Endodermal cell (in vitro differentiated cells): ENCODE results near the gene ULK3. TPM values are rescaled to one million over a fixed set of nuclear protein-coding genes. Genes with fewer than 3 reads are reported as not detected.
A peak's percentile ranks its signal among the peaks of the same experiment; 100 is the strongest.

Experiments used
- DNase-seq: peaks from one replicate; pipeline ENCODE4 v3.0.0-alpha.2; 2017
- H3K27ac ChIP-seq: 2 replicates; pipeline ENCODE4 v1.5.1; 2013; ENCODE audit warnings: mild to moderate bottlenecking, low read depth, low read length, moderate library complexity
- H3K27me3 ChIP-seq: 2 replicates; pipeline ENCODE4 v1.6.1; 2013; ENCODE audit warnings: mild to moderate bottlenecking, low read length, moderate library complexity; ENCODE audit not compliant: insufficient read depth, control insufficient read depth, poor library complexity, severe bottlenecking
- H3K36me3 ChIP-seq: 2 replicates; pipeline ENCODE4 v1.7.0; 2013; ENCODE audit warnings: mild to moderate bottlenecking, low read length, moderate library complexity; ENCODE audit not compliant: control insufficient read depth, insufficient read depth
- H3K4me1 ChIP-seq: one replicate; pipeline ENCODE4 v1.7.0; 2013; ENCODE audit warnings: low read length; ENCODE audit not compliant: control insufficient read depth, insufficient read depth
- H3K4me3 ChIP-seq: 2 replicates; pipeline ENCODE4 v1.5.1; 2013; ENCODE audit warnings: mild to moderate bottlenecking, low read length, moderate library complexity
- H3K9ac ChIP-seq: 2 replicates; pipeline ENCODE4 v1.6.1; 2013; ENCODE audit warnings: mild to moderate bottlenecking, low read length, moderate library complexity; ENCODE audit not compliant: poor library complexity, severe bottlenecking; ENCODE audit errors: extremely low read depth
- H3K9me3 ChIP-seq: 2 replicates; pipeline ENCODE4 v1.6.1; 2013; ENCODE audit warnings: mild to moderate bottlenecking, low read length, moderate library complexity; ENCODE audit not compliant: control insufficient read depth
- H3K27ac Mint-ChIP-seq: 2 replicates; pipeline ENCODE4 v1.8.0; 2020; ENCODE audit warnings: mixed read lengths
- H3K27me3 Mint-ChIP-seq: 2 replicates; pipeline ENCODE4 v1.8.0; 2021; ENCODE audit warnings: mild to moderate bottlenecking, mixed read lengths; ENCODE audit not compliant: insufficient read depth
- H3K36me3 Mint-ChIP-seq: 2 replicates; pipeline ENCODE4 v1.8.0; 2020; ENCODE audit warnings: low read depth, mixed read lengths
- H3K4me1 Mint-ChIP-seq: 2 replicates; pipeline ENCODE4 v1.8.0; 2020; ENCODE audit warnings: mixed read lengths
- H3K4me3 Mint-ChIP-seq: 2 replicates; pipeline ENCODE4 v1.8.0; 2020; ENCODE audit warnings: mild to moderate bottlenecking, moderate library complexity, mixed read lengths
- H3K9me3 Mint-ChIP-seq: 2 replicates; pipeline ENCODE4 v1.8.0; 2020; ENCODE audit warnings: mild to moderate bottlenecking, mixed read lengths
- CTCF ChIP-seq: fragments of 200-600 bp; sonication (generic); conservative IDR thresholded peaks from 2 replicates; pipeline ENCODE4 v1.5.0; 2021; ENCODE audit warnings: antibody characterized with exemption, mild to moderate bottlenecking
- WGBS, 2 experiments: methylation state at CpG; one replicate each; pipeline versions ENCODE4 v1.1.5 to v1.1.7; 2013; ENCODE audit warnings: missing lambda C conversion rate in 2 of 2, mixed read lengths in 1 of 2; ENCODE audit not compliant: insufficient coverage in 1 of 2, insufficient read length in 1 of 2; 5-methylcytosine and 5-hydroxymethylcytosine counted together
- total RNA-seq, 2 donors: library from RNA; stranded (reverse); fragmentation: NEBNext Ultra II Directional in 1 of 2; extraction: Animal tissue kit (Norgen Biotek cat#: 25700) in 1 of 2; gene quantifications; 2 replicates in 1 of 2; 3 replicates in 1 of 2; pipeline ENCODE4 v1.2.1, GENCODE V29; 2021

ULK3 gene
- total RNA-seq, 2 donors from 2014 or later: 33.9 to 36.2 TPM

GRCh38 chr15:74857082-74857655 lies 14.2 kb upstream of the ULK3 start:
- WGBS, 2 experiments: 91 to 96% methylated on average over 4 to 5 of the region's 5 CpGs
- Mint-ChIP-seq H3K4me1 (no peaks in the 10 kb centered on the region), H3K27me3 (no peaks in the 10 kb centered on the region), H3K4me3 (no peak overlapping the region), H3K27ac (no peak overlapping the region), H3K36me3 (peaks cover 9% of the 10 kb centered on the region), H3K9me3 (no peaks in the 10 kb centered on the region)
- Histone ChIP-seq H3K4me3 (no peak overlapping the region), H3K4me1 (no peaks in the 10 kb centered on the region), H3K9ac (no peak overlapping the region), H3K36me3 (peaks cover 17% of the 10 kb centered on the region), H3K9me3 (no peaks in the 10 kb centered on the region), H3K27me3 (no peaks in the 10 kb centered on the region), H3K27ac (no peak overlapping the region)
- no peak for DNase-seq
- TF ChIP-seq CTCF: no peak

- H3K9me3 Mint-ChIP-seq: no peaks in the 10 kb centered on the region
- Histone ChIP-seq H3K4me1 (no peaks in the 10 kb centered on the region), H3K4me3 (no peak overlapping the region), H3K27ac (no peak overlapping the region), H3K27me3 (no peaks in the 10 kb centered on the region), H3K36me3 (peaks cover 17% of the 10 kb centered on the region), H3K9me3 (no peaks in the 10 kb centered on the region), H3K9ac (no peak overlapping the region)
- no peaks in the 10 kb centered on the region for H3K4me1 Mint-ChIP-seq
- H3K36me3 Mint-ChIP-seq: peaks cover 12% of the 10 kb centered on the region
- no peaks in the 10 kb centered on the region for H3K27me3 Mint-ChIP-seq
- 88% methylated on average over 1 of the region's 1 CpG; no CpG with 5 or more reads in 1 of the 2 experiments for WGBS, 2 experiments
- H3K27ac Mint-ChIP-seq: no peak overlapping the region
- no peak for TF ChIP-seq CTCF
- no peak overlapping the region for H3K4me3 Mint-ChIP-seq
- no peak for DNase-seq
These were observed 13.6 kb upstream of the ULK3 start for GRCh38 chr15:74856537-74856936.

- H3K4me1 Mint-ChIP-seq: no peaks in the 10 kb centered on the region
- no peak for TF ChIP-seq CTCF
- H3K4me3 Mint-ChIP-seq: no peak overlapping the region
- Histone ChIP-seq H3K27ac (no peak overlapping the region), H3K4me3 (no peak overlapping the region), H3K4me1 (no peaks in the 10 kb centered on the region), H3K9me3 (no peaks in the 10 kb centered on the region), H3K9ac (no peak overlapping the region), H3K36me3 (peaks cover 23% of the 10 kb centered on the region), H3K27me3 (no peaks in the 10 kb centered on the region)
- H3K36me3 Mint-ChIP-seq: peaks cover 17% of the 10 kb centered on the region
- H3K9me3 Mint-ChIP-seq: no peaks in the 10 kb centered on the region
- peak overlapping the region; percentile 52 for H3K27ac Mint-ChIP-seq
- 90% methylated on average over 2 of the region's 2 CpGs; no CpG with 5 or more reads in 1 of the 2 experiments for WGBS, 2 experiments
- no peaks in the 10 kb centered on the region for H3K27me3 Mint-ChIP-seq
- DNase-seq: no peak
These were observed 12.9 kb upstream of the ULK3 start for GRCh38 chr15:74855857-74856256.
